ENCODE data around the gene MPZL1.

MPZL1 gene

DNA sequence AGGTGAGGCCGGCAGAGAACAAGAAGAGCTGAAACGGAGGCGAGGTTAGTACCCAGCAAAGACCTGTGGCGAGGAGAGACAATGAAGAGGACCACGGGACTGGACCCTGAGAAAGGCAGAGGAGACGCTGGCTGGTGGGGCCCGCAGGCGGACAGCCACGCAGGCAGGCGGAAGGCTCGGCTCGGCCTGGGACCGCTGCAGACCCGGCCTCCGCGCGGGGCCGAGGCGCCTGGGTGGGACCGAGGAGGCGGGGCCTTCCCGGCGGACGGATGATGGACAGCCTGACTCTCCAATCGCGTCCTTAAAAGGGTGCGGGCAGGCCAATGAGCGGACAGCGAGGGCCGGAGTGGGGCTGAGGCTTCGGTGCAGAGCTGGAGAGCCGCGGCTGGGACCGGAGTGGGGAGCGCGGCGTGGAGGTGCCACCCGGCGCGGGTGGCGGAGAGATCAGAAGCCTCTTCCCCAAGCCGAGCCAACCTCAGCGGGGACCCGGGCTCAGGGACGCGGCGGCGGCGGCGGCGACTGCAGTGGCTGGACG is at the start of gene MPZL1:
TSS of gene MPZL1 (plus strand) at position 366 of the 535 bp plus-strand sequence. CDS start 170 bp downstream, outside the sequence.
- peak; percentile 98 for DNase-seq

DNA sequence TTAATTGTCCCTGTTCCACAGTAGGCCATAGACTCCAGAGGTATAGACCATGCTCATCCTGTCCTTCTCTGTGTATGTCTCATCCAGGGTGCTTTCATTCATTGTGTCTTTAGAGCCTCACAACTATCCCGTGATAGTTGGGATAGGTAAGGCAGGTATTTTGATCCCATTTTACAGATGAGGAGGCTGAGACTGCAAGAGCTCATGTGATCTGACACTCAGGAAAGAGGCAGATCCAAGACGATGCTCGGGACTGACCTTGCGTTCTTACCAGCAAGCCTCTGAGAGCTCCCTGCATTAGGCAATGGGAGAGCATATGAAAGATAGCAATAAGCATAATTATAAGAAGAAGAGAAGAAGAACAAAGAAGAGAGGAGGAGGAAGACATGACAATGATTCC is 49.0 kb upstream of the MPZL1 start:
- no peak for DNase-seq

DNA sequence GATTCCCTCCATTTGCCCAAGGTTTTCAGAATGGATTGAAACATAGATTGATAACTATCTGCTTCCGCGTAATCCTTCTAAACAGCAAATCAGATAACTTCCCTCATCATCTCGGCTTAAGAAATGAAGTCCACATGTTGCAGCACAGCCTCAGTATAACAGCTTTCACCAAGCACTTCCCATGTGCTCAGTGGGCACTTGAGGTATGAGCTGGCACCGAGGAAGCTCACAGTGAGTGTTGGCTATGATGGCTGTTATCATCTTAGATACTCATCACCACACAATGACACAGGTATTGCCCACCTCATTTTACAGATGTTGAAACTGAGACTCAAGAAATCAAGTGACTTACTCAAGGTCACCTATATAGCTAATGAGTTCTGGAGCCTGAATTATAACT is 48.5 kb upstream of the MPZL1 start:
- no peak for DNase-seq

- DNase-seq = no peak
Observed at GRCh38 chr1:167674156-167674555, 47.6 kb upstream of the MPZL1 start.

DNA sequence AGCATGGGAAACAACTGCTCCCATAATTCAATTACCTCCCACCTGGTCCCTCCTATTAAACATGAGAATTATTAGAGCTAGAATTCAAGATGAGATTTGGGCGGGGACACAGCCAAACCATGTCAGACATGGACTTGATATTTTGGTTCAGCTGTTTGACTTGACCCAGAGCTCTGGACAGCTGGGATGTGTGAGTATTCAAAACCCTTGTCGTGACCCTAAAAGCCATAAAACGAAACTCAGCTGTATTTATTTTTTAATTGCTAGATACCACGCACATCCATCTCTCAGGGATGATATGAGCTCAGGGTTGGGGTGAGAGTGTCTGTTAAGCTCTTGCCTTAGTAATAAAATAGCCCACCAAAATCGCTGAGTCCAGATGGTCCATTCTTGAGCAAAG is 46.3 kb upstream of the MPZL1 start:
- DNase-seq = no peak

DNA sequence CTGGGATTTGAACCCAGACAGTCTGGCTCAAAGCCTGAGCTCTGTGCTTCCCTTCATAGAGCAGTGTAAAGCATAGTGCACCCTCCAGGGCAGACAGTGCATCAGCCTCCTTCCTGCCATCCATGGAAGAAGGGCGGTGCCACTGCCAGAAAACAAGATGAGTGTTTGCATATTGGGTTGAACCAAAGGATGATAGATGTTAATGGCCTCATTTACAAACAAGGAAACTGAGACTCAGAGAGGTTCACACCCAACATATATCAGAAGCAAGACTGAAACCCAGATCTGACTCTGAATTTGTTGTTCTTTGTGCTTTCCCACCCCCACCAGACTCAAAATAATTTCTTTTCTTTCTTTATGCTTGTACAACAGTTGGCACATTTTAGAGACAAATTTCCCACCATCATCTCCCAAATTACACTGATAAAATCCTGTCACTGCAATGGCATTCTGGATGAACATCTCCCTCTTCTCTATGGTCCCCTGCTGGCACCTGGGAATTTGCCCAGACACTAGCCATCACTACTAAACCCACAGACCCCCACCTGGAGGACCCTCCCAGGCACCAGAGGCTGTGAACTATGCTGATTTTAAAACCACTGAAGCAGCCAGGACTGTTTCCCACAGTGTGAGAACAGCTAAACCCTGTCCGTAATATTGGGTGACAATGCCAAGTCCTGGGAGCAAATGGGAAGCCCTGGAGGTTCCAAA is 45.4 kb upstream of the MPZL1 start:
- peak; percentile 15 for DNase-seq

DNA sequence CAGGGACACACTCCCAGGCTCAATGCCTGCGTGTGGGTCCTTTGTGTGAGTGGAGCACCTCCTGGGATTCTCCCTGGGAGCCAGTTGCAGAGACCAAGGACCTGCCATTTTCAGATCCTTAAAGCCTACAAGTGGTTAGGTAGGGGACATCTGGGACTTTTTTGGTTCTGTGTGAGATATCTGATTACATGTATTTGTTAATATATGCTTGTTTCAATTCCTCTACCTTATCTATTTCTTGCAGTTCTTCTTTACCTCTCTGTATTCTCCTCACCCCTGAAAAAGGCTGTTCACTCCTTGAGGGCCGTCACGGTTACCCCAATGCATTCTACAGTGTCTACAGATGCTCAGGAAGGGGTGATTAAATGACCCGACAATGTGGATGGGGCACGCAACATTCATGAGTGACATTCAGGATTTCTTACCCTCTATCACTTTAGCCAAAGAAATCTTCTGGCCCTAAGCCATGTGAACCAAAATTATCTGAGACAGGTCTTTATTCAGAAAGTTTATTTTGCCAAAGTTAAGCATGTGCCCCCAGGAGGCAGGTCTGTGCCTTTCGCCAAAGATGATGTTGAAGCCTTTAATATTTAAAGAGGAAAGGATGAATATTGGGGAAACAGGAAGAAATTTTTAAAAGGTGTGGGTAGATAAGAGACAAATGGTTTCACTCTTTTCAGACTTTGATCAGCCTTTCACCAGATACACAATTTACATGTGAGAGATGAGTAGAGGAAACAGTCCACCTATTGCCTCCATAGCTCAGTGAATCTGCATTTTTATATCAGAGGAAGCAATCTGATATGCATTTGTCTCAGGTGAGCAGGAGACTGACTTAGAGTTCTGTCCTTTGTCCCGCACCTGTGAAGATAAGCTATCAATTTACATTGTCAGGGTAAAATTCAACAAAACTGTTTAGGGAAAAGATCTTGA is 44.6 kb upstream of the MPZL1 start:
- DNase-seq = peak; percentile 7

- no peak for DNase-seq
Observed at GRCh38 chr1:167678422-167678821, 43.4 kb upstream of the MPZL1 start.

DNA sequence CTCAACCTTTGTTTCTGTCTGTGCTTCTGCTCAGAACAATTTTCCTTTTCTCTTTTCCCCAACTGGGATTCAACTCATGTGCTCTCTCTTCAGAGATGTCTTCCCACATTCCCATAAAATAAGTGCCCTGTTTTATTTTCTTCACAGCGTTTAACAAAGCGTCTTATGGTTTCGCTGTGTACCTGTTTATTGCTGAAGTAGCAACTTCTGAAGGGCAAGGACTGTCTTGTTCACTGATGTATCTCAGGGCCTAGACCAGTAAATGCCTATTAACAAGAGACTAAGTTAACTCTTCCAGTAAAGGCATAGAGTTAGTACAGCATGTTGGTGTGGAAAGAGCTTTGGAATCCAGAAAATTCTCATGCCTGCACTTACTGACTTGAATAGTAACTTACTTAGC is 42.9 kb upstream of the MPZL1 start:
- no peak for DNase-seq

DNA sequence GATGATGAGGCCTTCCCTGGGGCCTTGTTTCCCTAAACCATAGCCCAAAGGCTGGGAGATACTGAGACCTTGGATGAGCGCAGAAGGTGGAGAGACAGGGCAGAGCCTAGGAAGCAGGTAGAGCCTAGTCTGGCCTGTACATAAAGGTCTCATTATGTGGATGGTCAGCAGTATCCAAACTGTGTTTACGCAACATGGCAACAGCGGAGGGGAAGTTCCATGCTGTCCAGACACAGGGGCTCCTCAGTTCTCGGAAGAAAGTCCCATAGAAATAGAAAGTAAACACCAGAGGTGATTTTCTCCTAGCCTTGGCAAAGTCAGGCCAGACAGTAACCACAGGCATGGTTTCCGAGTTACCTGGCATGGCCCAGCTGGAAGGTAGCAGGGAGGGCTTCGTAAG is 42.1 kb upstream of the MPZL1 start:
- no peak for DNase-seq

DNA sequence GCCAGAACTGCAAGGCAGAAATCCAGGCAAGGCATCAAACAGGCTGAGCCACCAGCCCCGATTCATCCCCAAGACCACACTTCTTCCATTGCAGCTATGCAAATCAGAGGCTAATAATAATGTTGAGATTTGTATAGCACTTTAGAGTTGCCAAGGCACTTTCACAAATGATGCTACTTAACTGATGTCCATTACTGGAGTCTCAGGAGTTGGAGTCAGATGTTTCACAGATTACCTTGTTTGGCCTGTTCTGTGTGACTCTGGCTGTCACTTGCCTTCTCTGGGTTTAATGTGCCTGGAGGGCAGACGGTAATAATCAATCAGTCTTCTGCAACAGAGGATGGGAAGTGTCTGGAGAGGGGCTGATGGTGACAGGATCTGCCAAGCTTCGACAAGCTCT is 40.8 kb upstream of the MPZL1 start:
- peak; percentile 59 for DNase-seq

DNA sequence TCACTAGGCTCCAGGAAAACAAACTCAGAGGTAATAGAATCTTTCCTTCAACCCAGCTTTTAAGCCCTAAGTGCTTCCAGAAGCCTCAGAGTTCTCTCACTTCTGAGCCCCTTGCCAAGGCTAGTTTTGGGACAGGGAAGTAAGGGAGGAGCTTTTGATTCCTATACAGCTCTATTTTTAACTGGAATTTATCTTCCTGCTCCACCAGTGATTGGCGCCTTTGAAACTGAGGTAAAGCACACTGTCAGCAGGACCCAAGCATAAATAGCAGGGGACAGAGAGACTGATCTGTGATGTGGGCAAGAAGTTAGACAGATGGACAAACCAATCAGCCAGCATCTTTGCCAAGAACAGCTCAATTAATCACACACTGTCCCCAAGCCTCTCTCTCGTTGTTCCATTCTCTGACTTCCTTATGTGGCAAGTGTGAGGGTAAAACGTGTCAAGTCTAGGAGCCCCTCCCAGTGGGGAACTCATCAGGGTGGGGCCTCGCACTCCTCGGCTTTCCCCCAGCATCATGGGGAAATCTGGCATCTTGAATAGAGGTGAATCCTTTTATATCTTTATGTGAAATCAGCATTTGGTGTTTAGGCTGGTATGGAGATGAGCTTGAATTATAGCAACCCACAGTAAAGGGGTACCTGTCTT is 40.2 kb upstream of the MPZL1 start:
- no peak for DNase-seq

DNA sequence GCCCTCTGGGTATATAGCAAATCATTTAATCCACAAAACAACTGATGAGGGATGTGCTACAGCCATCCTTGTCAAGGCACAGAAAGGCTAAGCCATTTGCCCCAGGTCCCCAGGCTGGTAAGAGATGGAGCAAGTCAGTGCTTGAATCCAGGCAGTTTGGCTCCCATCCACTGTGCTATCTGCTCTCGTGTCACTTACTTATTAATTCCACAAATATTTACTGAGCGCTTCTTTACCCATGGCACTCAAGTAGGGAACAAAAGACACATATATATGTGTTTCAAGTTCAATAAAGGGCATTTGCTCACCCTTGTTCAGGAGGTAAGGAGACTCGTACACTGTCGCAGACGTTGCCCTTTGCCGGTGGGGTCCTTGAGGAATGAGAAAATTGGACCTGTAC is 38.6 kb upstream of the MPZL1 start:
- DNase-seq = no peak

GRCh38 chr1:167683641-167684502 is 37.9 kb upstream of the MPZL1 start:
- DNase-seq = no peak

GRCh38 chr1:167685844-167686243 is 35.9 kb upstream of the MPZL1 start:
- DNase-seq = no peak

DNA sequence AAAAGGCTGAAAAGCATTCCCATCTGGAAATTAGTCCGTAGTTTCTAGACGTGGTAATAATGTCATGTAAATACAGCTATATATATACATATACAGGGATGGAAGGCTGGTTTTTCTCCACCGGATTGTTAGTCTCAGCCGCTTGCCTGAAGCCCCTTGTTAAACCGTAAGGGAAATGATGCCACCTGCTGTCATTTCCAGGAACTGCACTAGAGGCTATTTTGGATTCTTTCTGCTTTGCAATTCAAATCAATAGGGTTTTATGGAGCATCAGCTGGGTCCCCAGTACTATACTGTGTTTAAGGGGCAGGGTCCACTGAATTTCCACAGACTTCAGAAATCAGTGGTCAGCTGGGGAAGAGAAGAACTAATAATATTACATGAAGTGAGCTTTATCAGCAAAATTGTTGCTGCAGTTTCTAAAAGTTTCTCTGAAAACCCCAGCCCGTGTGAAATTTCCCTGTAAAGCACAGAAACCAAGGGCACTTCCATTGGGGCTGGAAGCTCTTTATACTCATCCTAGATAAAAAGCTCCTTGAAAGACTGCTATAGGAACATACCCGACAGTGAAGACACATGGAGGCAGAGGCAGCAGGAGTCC is 33.8 kb upstream of the MPZL1 start:
- peak; percentile 91 for DNase-seq

- no peak for DNase-seq
Observed at GRCh38 chr1:167689567-167689920, 32.2 kb upstream of the MPZL1 start.

DNA sequence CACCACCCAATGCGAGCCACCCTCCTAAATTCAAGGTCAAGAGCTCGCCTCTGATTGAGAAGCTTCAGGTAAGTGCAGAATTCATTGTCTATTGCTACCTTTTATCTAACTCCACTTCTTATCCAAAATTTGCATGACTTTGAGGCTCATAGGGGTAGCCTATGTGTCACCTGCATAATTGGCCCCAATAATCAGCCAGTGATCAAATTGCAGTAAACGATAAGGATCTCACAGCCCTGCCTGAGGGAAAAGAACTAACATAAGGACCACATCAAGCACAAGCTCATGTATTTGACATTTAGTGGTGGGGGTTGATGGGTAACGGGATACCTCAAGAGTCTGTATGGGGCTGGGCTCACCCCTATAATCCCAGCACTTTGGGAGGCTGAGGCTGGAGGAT is 31.7 kb upstream of the MPZL1 start:
- DNase-seq = no peak

DNA sequence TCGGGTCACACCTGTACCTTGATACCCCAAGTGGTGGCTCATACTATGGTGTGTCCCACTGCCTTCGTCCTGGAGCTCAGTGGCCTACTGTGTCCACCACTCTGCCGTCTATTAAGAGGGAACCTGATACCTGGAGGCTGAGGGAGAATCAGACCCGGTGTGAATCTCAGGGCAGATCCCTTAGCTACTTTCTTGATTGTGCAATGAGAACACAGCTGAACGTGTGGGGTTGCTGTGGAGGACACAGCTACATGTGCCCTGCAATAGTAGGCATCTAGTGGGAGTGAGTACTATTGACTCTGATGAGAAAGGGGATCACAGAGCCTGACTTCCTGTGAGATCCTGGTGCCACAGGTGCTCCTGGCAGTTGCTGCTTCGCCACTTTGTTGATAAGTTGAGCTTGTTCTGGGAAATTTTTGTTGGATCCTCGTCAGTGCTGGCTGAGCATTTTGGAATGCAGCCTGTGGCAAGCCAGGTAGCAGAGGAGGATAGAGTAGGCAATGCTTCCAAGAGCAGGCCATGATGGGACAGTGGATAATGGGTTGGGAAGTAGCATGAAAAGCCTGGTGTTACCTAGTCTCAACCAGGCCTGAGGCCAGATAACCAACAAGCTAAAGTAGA is 28.2 kb upstream of the MPZL1 start:
- no peak for DNase-seq

- no peak for DNase-seq
Observed at GRCh38 chr1:167694691-167695090, 27.1 kb upstream of the MPZL1 start.

GRCh38 chr1:167695147-167695546 is 26.6 kb upstream of the MPZL1 start:
- DNase-seq = no peak

Data from NCI-H526 treated with DMSO at 0.1 percent for 48 hours (cell line).